Ovary (tissue), 3 donors: ENCODE measurements around the gene PRTFDC1.

ENCODE experiments used
- EP300 ChIP-seq: sonication (generic); formaldehyde crosslinking; IDR thresholded peaks from one replicate; pipeline ENCODE4 v1.6.1; 2017; ENCODE audit warnings: antibody characterized with exemption
- POLR2A ChIP-seq: fragments of 450-650 bp; IDR thresholded peaks from one replicate; pipeline ENCODE4 v1.6.1; 2017; ENCODE audit warnings: antibody characterized with exemption, mild to moderate bottlenecking, moderate library complexity
- TF ChIP-seq, protein P1 (sequence below), 3 donors: fragments of 450-650 bp in 2 of 3; fragments of 200-600 bp in 1 of 3; IDR thresholded peaks; one replicate each; pipeline versions ENCODE4 v1.5.1 to v1.8.0; 2016 to 2022; ENCODE audit warnings: antibody characterized with exemption in 3 of 3, mild to moderate bottlenecking in 1 of 3
- donor health status: DM: no; HTN: no; CAD: no.

DNA sequence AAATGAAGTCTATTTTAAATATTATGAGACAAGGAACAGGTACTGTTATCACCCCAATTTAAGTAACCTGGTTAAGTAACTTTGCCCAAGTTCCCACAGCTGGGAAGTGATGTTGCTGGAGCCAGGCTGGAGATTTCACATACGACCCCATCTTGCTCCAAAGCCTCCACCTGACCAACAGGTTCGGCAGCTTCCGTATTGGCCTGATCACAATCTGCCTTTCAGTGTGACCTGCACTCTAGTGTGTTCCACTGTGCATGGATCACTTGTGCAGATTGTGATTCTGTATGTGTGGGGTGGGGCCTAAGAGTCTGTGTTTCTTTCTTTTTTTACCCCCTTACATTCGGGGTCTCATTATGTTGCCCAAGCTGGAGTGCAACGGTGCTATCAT is 66.1 kb downstream of the PRTFDC1 start:
- TF ChIP-seq, protein P1, sequence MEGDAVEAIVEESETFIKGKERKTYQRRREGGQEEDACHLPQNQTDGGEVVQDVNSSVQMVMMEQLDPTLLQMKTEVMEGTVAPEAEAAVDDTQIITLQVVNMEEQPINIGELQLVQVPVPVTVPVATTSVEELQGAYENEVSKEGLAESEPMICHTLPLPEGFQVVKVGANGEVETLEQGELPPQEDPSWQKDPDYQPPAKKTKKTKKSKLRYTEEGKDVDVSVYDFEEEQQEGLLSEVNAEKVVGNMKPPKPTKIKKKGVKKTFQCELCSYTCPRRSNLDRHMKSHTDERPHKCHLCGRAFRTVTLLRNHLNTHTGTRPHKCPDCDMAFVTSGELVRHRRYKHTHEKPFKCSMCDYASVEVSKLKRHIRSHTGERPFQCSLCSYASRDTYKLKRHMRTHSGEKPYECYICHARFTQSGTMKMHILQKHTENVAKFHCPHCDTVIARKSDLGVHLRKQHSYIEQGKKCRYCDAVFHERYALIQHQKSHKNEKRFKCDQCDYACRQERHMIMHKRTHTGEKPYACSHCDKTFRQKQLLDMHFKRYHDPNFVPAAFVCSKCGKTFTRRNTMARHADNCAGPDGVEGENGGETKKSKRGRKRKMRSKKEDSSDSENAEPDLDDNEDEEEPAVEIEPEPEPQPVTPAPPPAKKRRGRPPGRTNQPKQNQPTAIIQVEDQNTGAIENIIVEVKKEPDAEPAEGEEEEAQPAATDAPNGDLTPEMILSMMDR (IDR thresholded peaks at IDR 0.05): no peak
- TF ChIP-seq POLR2A: no peak
- no peak for TF ChIP-seq EP300
